NCI-H460 (cell line): Measurements from ENCODE around the gene ZSCAN23. TPM values are rescaled to one million over a fixed set of nuclear protein-coding genes. Genes with fewer than 3 reads are reported as not detected.

ENCODE experiments used
- DNase-seq: peaks from one replicate; pipeline ENCODE4 v3.0.0-alpha.2; 2016; ENCODE audit warnings: low read depth; ENCODE audit errors: extremely low read depth
- small RNA-seq, 2 experiments: library from RNA; depleted of rRNA; stranded (forward); fragments of <200 nt; gene quantifications; one replicate each; pipeline ENCODE3, GENCODE V24; 2014
- total RNA-seq: library from RNA; depleted of rRNA; stranded (reverse); fragments of >200 nt; shearing (Covaris generic); gene quantifications from 2 replicates; pipeline ENCODE4 v1.2.3, GENCODE V29; 2014; rRNA removed

The ZSCAN23 gene
- total RNA-seq, 1 experiment from 2014 or later = not detected

DNA sequence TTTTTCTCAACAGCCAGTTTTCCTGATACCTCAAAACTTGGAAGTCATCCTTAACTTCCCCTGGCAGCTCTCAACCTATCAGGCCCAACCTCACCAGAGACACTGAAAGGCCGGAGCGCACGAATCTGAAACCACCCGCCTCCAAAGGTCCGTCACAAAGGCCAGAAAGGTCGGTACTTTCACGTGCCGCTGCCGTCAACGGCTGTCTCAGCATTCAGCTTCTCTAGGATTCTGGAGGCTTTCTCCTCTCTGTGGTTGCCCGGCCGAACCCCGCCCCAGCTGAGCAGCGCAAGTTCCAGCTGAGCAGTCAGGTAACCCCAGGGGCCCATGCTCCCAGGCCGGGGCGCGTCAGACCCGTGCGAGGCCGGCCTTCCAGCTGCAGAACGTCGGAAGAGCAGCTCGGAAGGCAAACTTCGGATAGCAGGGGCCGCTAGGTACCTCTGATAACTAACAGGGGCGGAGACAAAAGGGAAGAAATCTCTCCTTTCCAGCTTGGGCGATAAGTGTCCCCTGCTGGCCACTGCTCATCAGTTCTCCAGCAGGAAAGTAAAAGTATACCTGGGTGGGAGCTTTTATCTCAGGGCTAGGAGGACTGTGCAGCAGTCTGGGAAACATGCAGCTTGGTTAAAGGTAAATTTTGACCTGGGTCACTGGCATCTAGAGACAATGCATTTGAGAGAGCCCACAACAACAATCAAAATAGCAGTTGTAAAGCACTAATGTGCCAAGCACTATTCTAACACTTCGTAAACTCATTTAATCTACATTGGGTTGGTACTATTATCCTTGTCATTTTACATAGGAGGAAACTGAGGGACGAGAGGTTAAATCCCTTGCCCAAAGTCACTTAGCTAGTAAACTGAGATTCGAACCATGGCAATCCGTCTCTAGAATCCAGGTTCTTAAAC lies 59.8 kb downstream of the ZSCAN23 start:
- peak; percentile 82 for DNase-seq

Small RNA genes within 50 kb of the gene (small RNA-seq; reads per million reads assigned to genes)
- gene RNU2-45P = 0 reads per million in 2 experiments

Other genes starting within 250 kb of the ZSCAN23 start
- 10.4 and 10.9 TPM in 2 replicates for gene ZSCAN9, start 218.2 kb downstream of the ZSCAN23 start, total RNA-seq
- 2.6 and 3.4 TPM in 2 replicates for gene ZKSCAN4, start 191.2 kb downstream of the ZSCAN23 start, total RNA-seq
- gene NKAPL, start 184.2 kb downstream of the ZSCAN23 start, total RNA-seq = not detected in 2 replicates
- gene ZSCAN26, start 176.3 kb downstream of the ZSCAN23 start, total RNA-seq = 10.6 and 11.0 TPM in 2 replicates
- gene PGBD1, start 161.9 kb downstream of the ZSCAN23 start, total RNA-seq = 4.5 and 5.2 TPM in 2 replicates
- gene ZSCAN31, start 107.3 kb downstream of the ZSCAN23 start, total RNA-seq = 31.9 and 41.4 TPM in 2 replicates
- gene ZKSCAN3, start 93.5 kb downstream of the ZSCAN23 start, total RNA-seq = 5.6 TPM in 2 replicates
- gene ZSCAN12, start 43.7 kb downstream of the ZSCAN23 start, total RNA-seq = 3.9 and 5.7 TPM in 2 replicates
- gene GPX6, start 72.3 kb upstream of the ZSCAN23 start, total RNA-seq = not detected in 2 replicates
- not detected in 2 replicates for gene GPX5, start 82.4 kb upstream of the ZSCAN23 start, total RNA-seq